HepG2 (cell line): ENCODE data around the gene AARS2. TPM values are rescaled to one million over a fixed set of nuclear protein-coding genes. Genes with fewer than 3 reads are reported as not detected.

ENCODE experiments used
- BORCS8-MEF2B ChIP-seq: sonication (generic); formaldehyde crosslinking; IDR thresholded peaks from 2 replicates; pipeline ENCODE4 v1.8.0; 2022; ENCODE audit warnings: mild to moderate bottlenecking, missing genetic modification reagents
- HIVEP1 ChIP-seq: sonication (generic); formaldehyde crosslinking; IDR thresholded peaks from 2 replicates; pipeline ENCODE4 v1.4.0; 2020; ENCODE audit warnings: mild to moderate bottlenecking, missing genetic modification reagents
- KLF9 ChIP-seq: IDR thresholded peaks from 2 replicates; pipeline ENCODE4 v1.6.1; 2016; ENCODE audit warnings: low read depth
- NFRKB ChIP-seq: fragments of 450-650 bp; IDR thresholded peaks from 2 replicates; pipeline ENCODE4 v1.6.1; 2017
- ZNF101 ChIP-seq: sonication (generic); formaldehyde crosslinking; IDR thresholded peaks from 2 replicates; pipeline ENCODE4 v1.4.0; 2020; ENCODE audit warnings: mild to moderate bottlenecking, low read depth, missing genetic modification reagents, borderline replicate concordance
- ZNF30 ChIP-seq: sonication (generic); formaldehyde crosslinking; IDR thresholded peaks from 2 replicates; pipeline ENCODE4 v1.5.0; 2020; ENCODE audit warnings: mild to moderate bottlenecking, missing genetic modification reagents
- ZNF329 ChIP-seq: sonication (generic); formaldehyde crosslinking; IDR thresholded peaks from 2 replicates; pipeline ENCODE4 v1.9.0; 2021; ENCODE audit warnings: low read depth, mild to moderate bottlenecking, missing genetic modification reagents
- polyA plus RNA-seq, 8 experiments: library from polyadenylated mRNA; depleted of rRNA in 3 of 8; stranded (reverse) in 7 of 8; unstranded in 1 of 8; fragments of >200 nt; fragmentation: Illumina TruSeq in 4 of 8; extraction: Trizol in 4 of 8; gene quantifications; 2 replicates each; pipeline versions ENCODE4 v1.2.1 to v1.2.3, GENCODE V29; 2011 to 2016; ENCODE audit warnings: low read depth in 4 of 8, missing spikeins in 1 of 8, mixed read lengths in 1 of 8; ENCODE audit not compliant: insufficient read depth in 1 of 8
- total RNA-seq, 5 experiments: library from RNA; depleted of rRNA; stranded (reverse); fragments of >200 nt; fragmentation: Illumina TruSeq; extraction: Trizol; gene quantifications; 2 replicates each; pipeline ENCODE4 v1.2.3, GENCODE V29; 2016; ENCODE audit warnings: low read depth in 1 of 5
- TF ChIP-seq, protein P1 (sequence below): sonication (generic); formaldehyde crosslinking; IDR thresholded peaks from 2 replicates; pipeline ENCODE4 v1.4.0; 2020; ENCODE audit warnings: missing genetic modification reagents, borderline replicate concordance
- TF ChIP-seq, protein P2 (sequence below): sonication (generic); formaldehyde crosslinking; IDR thresholded peaks from 2 replicates; pipeline ENCODE4 v1.4.0; 2020; ENCODE audit warnings: mild to moderate bottlenecking, missing genetic modification reagents
- TF ChIP-seq, protein P3 (sequence below): sonication (generic); formaldehyde crosslinking; IDR thresholded peaks from 2 replicates; pipeline ENCODE4 v1.5.0; 2020; ENCODE audit warnings: mild to moderate bottlenecking, missing genetic modification reagents
- TF ChIP-seq, protein P4 (sequence below): sonication (generic); formaldehyde crosslinking; IDR thresholded peaks from 2 replicates; pipeline ENCODE4 v1.5.1; 2020; ENCODE audit warnings: mild to moderate bottlenecking, missing genetic modification reagents, moderate library complexity
- TF ChIP-seq, protein P5 (sequence below): sonication (generic); formaldehyde crosslinking; IDR thresholded peaks from 2 replicates; pipeline ENCODE4 v1.4.0; 2020; ENCODE audit warnings: missing genetic modification reagents

Gene AARS2
- total and polyA plus RNA-seq, 2 of the 13 experiments (the other 11 are each of a cell fraction or from before 2014, with no cell fraction given): 7.5 to 24.1 TPM

DNA sequence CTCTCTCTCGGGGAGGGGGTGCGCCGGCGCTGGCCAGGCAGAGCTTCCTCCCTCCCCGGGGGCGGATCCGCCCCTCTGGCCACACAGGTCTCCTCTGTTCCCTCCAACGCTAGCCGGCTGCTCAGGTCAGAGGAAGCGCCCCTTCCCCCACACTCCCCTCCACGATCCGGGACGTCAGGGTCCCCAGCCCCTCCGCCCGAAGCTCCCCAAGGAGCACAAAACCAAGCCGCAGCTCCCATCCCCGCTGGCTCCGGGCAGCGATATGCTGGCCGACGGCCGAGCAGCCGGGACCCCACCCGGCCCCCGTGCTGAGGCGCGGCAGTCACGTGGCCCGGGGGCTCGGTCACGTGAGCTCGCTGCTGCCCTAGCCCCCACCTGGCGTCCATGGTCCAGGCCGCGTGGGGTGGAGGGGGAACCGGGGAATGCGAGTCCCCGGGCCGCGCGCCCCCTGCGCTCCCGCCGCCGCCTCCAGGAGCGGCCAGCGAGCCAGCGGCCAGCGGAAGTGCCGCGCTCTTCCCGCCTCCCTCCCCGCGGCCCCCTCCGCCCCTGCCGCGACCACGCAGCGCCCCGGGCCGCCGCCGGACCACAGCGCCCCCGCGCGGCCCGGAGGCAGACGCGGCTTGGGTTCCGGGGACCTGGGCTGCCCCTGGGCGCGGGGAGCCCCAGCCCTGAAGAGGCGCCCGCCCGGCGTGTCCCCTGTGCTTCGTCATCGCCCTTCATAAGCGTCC lies 56.0 kb downstream of the AARS2 start, which contains the start of gene SLC35B2 (continued):
- TF ChIP-seq, protein P1, sequence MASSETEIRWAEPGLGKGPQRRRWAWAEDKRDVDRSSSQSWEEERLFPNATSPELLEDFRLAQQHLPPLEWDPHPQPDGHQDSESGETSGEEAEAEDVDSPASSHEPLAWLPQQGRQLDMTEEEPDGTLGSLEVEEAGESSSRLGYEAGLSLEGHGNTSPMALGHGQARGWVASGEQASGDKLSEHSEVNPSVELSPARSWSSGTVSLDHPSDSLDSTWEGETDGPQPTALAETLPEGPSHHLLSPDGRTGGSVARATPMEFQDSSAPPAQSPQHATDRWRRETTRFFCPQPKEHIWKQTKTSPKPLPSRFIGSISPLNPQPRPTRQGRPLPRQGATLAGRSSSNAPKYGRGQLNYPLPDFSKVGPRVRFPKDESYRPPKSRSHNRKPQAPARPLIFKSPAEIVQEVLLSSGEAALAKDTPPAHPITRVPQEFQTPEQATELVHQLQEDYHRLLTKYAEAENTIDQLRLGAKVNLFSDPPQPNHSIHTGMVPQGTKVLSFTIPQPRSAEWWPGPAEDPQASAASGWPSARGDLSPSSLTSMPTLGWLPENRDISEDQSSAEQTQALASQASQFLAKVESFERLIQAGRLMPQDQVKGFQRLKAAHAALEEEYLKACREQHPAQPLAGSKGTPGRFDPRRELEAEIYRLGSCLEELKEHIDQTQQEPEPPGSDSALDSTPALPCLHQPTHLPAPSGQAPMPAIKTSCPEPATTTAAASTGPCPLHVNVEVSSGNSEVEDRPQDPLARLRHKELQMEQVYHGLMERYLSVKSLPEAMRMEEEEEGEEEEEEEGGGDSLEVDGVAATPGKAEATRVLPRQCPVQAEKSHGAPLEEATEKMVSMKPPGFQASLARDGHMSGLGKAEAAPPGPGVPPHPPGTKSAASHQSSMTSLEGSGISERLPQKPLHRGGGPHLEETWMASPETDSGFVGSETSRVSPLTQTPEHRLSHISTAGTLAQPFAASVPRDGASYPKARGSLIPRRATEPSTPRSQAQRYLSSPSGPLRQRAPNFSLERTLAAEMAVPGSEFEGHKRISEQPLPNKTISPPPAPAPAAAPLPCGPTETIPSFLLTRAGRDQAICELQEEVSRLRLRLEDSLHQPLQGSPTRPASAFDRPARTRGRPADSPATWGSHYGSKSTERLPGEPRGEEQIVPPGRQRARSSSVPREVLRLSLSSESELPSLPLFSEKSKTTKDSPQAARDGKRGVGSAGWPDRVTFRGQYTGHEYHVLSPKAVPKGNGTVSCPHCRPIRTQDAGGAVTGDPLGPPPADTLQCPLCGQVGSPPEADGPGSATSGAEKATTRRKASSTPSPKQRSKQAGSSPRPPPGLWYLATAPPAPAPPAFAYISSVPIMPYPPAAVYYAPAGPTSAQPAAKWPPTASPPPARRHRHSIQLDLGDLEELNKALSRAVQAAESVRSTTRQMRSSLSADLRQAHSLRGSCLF (CRISPR knock-in tag): no peak
- peak; percentile 79; the same call in 1 of the 2 replicates for TF ChIP-seq ZNF329
- peak; percentile 90 for TF ChIP-seq BORCS8-MEF2B
- TF ChIP-seq, protein P2, sequence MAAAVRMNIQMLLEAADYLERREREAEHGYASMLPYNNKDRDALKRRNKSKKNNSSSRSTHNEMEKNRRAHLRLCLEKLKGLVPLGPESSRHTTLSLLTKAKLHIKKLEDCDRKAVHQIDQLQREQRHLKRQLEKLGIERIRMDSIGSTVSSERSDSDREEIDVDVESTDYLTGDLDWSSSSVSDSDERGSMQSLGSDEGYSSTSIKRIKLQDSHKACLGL: peak; percentile 97
- TF ChIP-seq NFRKB: no peak
- no peak for TF ChIP-seq ZNF101 (CRISPR knock-in tag)
- peak; percentile 82; the same call in 1 of the 2 replicates for TF ChIP-seq ZNF30 (CRISPR knock-in tag)
- TF ChIP-seq, protein P3, sequence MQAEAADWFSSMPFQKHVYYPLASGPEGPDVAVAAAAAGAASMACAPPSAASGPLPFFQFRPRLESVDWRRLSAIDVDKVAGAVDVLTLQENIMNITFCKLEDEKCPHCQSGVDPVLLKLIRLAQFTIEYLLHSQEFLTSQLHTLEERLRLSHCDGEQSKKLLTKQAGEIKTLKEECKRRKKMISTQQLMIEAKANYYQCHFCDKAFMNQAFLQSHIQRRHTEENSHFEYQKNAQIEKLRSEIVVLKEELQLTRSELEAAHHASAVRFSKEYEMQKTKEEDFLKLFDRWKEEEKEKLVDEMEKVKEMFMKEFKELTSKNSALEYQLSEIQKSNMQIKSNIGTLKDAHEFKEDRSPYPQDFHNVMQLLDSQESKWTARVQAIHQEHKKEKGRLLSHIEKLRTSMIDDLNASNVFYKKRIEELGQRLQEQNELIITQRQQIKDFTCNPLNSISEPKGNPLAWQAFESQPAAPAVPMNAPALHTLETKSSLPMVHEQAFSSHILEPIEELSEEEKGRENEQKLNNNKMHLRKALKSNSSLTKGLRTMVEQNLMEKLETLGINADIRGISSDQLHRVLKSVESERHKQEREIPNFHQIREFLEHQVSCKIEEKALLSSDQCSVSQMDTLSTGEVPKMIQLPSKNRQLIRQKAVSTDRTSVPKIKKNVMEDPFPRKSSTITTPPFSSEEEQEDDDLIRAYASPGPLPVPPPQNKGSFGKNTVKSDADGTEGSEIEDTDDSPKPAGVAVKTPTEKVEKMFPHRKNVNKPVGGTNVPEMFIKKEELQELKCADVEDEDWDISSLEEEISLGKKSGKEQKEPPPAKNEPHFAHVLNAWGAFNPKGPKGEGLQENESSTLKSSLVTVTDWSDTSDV: no peak
- peak; percentile 87; the same call in 1 of the 2 replicates for TF ChIP-seq KLF9 (CRISPR knock-in tag)
- TF ChIP-seq, protein P4, sequence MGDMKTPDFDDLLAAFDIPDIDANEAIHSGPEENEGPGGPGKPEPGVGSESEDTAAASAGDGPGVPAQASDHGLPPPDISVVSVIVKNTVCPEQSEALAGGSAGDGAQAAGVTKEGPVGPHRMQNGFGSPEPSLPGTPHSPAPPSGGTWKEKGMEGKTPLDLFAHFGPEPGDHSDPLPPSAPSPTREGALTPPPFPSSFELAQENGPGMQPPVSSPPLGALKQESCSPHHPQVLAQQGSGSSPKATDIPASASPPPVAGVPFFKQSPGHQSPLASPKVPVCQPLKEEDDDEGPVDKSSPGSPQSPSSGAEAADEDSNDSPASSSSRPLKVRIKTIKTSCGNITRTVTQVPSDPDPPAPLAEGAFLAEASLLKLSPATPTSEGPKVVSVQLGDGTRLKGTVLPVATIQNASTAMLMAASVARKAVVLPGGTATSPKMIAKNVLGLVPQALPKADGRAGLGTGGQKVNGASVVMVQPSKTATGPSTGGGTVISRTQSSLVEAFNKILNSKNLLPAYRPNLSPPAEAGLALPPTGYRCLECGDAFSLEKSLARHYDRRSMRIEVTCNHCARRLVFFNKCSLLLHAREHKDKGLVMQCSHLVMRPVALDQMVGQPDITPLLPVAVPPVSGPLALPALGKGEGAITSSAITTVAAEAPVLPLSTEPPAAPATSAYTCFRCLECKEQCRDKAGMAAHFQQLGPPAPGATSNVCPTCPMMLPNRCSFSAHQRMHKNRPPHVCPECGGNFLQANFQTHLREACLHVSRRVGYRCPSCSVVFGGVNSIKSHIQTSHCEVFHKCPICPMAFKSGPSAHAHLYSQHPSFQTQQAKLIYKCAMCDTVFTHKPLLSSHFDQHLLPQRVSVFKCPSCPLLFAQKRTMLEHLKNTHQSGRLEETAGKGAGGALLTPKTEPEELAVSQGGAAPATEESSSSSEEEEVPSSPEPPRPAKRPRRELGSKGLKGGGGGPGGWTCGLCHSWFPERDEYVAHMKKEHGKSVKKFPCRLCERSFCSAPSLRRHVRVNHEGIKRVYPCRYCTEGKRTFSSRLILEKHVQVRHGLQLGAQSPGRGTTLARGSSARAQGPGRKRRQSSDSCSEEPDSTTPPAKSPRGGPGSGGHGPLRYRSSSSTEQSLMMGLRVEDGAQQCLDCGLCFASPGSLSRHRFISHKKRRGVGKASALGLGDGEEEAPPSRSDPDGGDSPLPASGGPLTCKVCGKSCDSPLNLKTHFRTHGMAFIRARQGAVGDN (CRISPR knock-in tag): peak; percentile 94
- TF ChIP-seq, protein P5, sequence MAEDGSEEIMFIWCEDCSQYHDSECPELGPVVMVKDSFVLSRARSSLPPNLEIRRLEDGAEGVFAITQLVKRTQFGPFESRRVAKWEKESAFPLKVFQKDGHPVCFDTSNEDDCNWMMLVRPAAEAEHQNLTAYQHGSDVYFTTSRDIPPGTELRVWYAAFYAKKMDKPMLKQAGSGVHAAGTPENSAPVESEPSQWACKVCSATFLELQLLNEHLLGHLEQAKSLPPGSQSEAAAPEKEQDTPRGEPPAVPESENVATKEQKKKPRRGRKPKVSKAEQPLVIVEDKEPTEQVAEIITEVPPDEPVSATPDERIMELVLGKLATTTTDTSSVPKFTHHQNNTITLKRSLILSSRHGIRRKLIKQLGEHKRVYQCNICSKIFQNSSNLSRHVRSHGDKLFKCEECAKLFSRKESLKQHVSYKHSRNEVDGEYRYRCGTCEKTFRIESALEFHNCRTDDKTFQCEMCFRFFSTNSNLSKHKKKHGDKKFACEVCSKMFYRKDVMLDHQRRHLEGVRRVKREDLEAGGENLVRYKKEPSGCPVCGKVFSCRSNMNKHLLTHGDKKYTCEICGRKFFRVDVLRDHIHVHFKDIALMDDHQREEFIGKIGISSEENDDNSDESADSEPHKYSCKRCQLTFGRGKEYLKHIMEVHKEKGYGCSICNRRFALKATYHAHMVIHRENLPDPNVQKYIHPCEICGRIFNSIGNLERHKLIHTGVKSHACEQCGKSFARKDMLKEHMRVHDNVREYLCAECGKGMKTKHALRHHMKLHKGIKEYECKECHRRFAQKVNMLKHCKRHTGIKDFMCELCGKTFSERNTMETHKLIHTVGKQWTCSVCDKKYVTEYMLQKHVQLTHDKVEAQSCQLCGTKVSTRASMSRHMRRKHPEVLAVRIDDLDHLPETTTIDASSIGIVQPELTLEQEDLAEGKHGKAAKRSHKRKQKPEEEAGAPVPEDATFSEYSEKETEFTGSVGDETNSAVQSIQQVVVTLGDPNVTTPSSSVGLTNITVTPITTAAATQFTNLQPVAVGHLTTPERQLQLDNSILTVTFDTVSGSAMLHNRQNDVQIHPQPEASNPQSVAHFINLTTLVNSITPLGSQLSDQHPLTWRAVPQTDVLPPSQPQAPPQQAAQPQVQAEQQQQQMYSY (CRISPR knock-in tag): no peak
- TF ChIP-seq HIVEP1: peak; percentile 75
